Measurements from ENCODE around the gene KLHL17. TPM values are rescaled to one million over a fixed set of nuclear protein-coding genes. Genes with fewer than 3 reads are reported as not detected.

The KLHL17 gene
- total and polyA plus RNA-seq, 9 of the 15 experiments (the other 6 are each of a cell fraction or from before 2014, with no cell fraction given) = 0.14 to 84.8 (median 13.0) TPM

GRCh38 chr1:924656-925560 lies 35.5 kb upstream of the KLHL17 start (continued):
- TF ChIP-seq UBTF (IDR thresholded peaks at IDR 0.05; ENCODE audit: borderline replicate concordance in 1 of 2, low read depth in 2 of 2, low read length in 2 of 2) (0 out of 4 replicates have a peak, but pooled peaks of 1 of the 2 experiments have one; percentile 9), CHD2 (IDR thresholded peaks at IDR 0.05; ENCODE audit: low read depth, low read length) (no peak), CTBP1 (IDR thresholded peaks at IDR 0.05; ENCODE audit: borderline replicate concordance) (peak; percentile 87; the same call in 1 of the 2 replicates), ZNF217 (CRISPR knock-in tag; IDR thresholded peaks at IDR 0.05) (no peak), SNIP1 (IDR thresholded peaks at IDR 0.05; ENCODE audit: low read depth) (no peak), ZFP30 (CRISPR knock-in tag; IDR thresholded peaks at IDR 0.05; ENCODE audit: borderline replicate concordance) (no peak), CTCFL (IDR thresholded peaks at IDR 0.05; ENCODE audit: borderline replicate concordance, insufficient read depth, low read depth, low read length, poor library complexity, severe bottlenecking) (peak; percentile 5), FOXP1 (CRISPR knock-in tag; IDR thresholded peaks at IDR 0.05) (no peak), RBFOX2 (IDR thresholded peaks at IDR 0.05; ENCODE audit: low read depth, low read length) (peak; percentile 25; the same call in 1 of the 2 replicates), CTCF (IDR thresholded peaks at IDR 0.05 in 2 of 3, conservative IDR thresholded peaks at IDR 0.05 in 1 of 3; ENCODE audit: insufficient read depth in 2 of 3, low read depth in 1 of 3, low read length in 3 of 3) (peak in 2 of 3 experiments; percentile 1 to 23; a peak in 1 of 6 replicates), ZNF639 (CRISPR knock-in tag; conservative IDR thresholded peaks at IDR 0.05 in 1 of 2, IDR thresholded peaks at IDR 0.05 in 1 of 2) (0 out of 4 replicates have a peak, but pooled peaks of 1 of the 2 experiments have one; percentile 11), EZH2 (IDR thresholded peaks at IDR 0.05; ENCODE audit: borderline replicate concordance, low read depth, low read length) (peak; percentile 91; the same call in 1 of the 2 replicates), CREB3 (tag; conservative IDR thresholded peaks at IDR 0.05; ENCODE audit: low read depth) (no peak)
